ENCODE measurements around the gene ZNF133.
A peak's percentile ranks its signal among the peaks of the same experiment; 100 is the strongest.
"Not testable (repeated sequence)": the region's sequence is repeated elsewhere in the genome, so short reads cannot be mapped to it uniquely, and the experiment has no call there.

ZNF133 gene

DNA sequence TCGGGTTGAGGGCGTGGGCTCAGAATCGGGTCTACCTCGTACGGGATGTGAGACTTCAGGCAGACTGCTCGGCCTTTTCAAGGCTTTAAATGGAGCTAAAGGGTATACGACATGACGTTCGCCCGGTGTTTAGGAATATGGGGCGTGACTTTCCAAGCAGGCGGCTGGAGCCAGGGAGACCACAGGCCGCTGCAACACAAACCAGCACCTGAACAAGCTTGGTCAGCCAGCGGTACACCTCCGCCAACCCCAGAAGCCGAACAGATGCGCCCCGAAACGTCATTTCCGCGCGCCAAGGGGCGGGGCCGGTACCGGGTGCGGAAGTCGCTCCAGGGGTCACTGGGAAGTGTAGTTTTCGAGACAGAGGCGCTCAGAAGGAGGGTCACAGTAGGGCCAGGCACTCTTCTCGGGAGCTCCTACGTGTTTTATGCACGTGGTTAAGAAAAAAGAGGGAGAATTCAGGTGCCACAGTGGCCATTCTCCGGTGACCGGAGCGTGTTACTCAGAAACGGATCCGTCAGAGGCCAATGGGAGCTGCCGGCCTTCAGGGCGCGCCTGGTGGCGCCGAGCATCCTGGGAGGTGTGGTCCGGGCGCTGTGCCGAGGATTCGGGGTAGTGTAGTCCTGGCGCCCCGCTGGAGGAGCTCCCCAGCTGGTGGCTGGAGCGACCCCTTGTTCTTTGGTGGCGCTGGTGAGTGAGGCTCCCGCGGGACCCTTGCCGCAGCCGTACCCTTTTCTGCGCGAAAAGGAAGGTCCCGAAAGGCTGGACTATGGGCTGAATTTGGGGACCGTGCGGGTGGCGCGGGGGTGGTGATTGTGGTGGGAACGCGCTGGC lies at the start of gene ZNF133:
TSS of gene ZNF133 (plus strand) at position 613 of the 834 bp plus-strand sequence. CDS start 17,160 bp downstream, outside the sequence.
- DNase-seq: peak; percentile 94

- no peak for DNase-seq
Measured at GRCh38 chr20:18240997-18241396, 47.3 kb upstream of the ZNF133 start.

DNA sequence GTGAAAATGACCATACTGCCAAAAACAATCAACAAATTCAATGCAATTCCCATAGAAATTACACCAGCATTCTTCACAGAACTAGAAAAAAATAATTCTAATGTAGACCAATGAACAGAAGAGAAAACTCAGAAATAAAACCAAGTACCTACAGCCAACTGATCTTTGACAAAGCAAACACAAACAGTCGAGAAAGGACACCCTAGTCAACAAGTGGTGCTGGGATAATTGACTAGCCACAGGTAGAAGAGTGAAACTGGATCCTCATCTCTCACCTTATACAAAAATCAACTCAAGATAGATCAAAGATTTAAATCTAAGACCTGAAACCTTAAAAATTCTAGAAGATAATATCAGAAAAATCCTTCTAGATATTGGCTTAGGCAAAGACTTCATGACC lies 44.5 kb upstream of the ZNF133 start:
- no peak for DNase-seq

DNA sequence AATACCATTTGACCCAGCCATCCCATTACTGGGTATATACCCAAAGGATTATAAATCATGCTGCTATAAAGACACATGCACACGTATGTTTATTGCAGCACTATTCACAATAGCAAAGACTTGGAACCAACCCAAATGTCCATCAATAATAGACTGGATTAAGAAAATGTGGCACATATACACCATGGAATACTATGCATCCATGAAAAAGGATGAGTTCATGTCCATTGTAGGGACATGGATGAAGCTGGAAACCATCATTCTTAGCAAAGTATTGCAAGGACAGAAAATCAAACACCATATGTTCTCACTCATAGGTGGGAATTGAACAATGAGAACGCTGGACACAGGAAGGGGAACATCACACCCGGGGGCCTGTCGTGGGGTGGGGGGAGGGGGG lies 39.8 kb upstream of the ZNF133 start:
- not testable (repeated sequence) for DNase-seq

GRCh38 chr20:18250217-18250616 lies 38.1 kb upstream of the ZNF133 start:
- no peak for DNase-seq

DNA sequence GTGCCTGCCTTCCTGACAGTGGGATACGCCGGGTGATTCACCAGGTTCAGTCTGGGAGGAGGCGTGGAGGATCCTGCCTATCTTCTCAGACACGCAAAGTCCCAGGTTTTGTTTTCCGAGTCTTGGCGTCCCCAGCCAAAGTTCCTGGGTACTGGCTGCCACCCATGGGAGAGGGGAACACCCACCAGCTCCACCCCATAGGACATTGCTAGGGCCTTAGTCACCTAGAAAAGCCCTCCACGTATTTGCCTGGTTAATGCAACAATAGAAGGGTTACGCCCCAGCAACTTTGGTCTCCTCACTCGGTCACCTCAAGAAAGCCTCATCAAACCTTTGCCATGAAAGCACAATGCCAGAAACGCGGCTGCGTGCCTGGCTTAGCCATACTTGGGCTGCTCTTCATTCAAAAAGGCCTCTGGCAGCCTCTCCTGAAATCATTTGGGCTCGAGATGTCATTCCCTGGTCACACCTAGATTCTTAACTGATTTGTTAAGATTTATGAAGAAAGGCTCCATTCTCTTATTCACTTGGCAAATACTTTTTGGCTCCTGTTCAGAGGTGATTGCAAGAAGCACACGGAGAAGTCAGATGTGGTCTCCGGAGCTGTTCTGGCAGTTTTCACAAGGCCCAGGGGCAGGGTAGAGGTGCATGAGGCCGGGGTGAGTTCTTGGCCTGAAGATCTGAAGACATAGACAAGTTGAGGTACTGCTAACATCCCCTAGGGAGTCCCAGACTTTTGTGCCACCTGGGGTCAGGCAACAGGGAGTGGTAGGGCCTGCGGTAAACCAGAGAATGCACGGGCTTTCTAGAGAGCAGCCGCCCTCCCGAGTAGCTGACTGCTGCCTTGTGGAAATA lies 35.5 kb upstream of the ZNF133 start:
- no peak for DNase-seq

- no peak for DNase-seq
Measured at GRCh38 chr20:18254615-18255014, 33.7 kb upstream of the ZNF133 start.

GRCh38 chr20:18255526-18255925 lies 32.8 kb upstream of the ZNF133 start:
- DNase-seq: no peak

DNA sequence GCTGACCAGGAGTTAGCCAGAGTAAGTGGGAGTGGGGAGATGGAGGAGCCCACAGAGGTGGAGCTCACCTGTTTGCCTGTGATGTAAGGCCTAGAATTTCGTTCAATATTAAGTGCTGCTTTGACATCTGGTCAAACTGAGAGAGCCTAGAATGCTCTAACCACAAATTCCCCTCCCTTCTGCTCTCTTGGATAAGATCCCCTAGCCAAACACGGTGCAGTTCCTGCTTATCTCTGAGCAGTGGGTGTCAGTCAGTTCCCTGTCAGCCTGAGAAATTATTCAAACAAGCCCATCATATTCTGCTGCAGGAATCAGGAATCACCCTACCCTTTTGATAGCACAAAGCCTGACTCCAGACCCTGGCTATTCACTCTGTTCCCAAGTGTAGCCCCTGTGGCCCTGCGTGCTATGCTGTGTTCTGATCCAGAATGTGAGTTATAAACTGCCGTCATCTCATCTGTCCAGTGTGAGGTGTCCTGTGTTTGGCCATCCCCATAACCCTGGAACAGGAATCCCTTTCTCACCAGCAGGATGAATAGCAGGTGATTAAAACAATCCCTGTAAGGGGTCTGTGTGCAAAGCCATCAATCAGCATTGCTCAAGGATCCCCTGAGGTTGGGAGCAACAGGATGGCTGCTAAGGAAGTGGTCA lies 31.8 kb upstream of the ZNF133 start:
- no peak for DNase-seq

DNA sequence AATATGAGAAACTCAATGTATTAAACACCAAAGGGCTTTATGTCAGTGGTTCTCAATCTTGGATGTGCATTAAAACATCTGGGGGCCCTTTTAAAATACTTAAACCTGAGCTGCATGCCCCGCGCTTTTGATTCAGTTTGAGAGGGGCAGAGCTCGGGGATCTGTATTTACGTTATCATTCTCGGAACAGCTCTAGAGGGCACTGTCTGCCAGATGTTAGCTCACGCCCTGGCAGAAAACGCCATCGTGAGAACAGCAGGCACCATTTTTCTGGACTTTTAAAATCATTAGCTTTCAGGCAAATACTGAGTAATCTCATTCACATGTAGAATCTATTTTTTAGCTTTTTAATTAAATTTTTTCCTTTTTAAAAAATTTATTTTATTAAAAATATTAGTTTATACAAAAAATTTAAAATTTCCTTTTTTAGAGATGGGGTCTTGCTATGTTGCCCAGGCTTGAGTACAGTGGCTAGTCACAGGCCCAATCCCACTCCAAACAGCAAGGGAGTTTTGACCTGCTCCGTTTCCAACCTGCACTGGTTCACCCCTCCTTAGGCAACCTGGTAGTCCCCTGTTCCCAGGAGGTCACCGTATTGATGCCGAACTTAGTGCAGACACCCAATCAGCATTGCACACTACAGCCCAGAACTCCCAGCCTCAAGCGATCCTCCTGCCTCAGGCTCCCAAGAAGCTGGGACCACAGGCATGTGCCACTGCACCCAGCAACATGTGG lies 30.0 kb upstream of the ZNF133 start:
- DNase-seq: no peak

DNA sequence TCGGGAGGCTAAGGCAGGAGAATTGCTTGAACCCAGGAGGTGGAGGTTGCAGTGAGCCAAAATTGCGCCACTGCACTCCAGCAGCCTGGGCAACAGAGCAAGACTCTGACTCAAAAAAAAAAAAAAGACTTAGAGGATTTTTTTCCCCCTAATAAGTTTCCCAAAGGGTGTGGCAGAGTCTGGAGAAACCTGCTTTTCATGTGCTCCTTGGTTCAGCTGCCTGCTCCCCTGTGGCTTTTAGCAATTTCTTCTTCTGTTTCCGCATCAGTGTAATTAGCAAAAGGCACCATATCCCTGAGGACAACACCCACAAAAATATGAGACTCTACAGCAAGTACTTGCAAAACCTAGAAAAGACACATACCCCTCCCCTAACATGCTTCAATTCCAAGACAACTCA lies 28.6 kb upstream of the ZNF133 start:
- DNase-seq: no peak

- no peak for DNase-seq
Measured at GRCh38 chr20:18263723-18264122, 24.6 kb upstream of the ZNF133 start.

GRCh38 chr20:18265441-18265840 lies 22.9 kb upstream of the ZNF133 start:
- no peak for DNase-seq

DNA sequence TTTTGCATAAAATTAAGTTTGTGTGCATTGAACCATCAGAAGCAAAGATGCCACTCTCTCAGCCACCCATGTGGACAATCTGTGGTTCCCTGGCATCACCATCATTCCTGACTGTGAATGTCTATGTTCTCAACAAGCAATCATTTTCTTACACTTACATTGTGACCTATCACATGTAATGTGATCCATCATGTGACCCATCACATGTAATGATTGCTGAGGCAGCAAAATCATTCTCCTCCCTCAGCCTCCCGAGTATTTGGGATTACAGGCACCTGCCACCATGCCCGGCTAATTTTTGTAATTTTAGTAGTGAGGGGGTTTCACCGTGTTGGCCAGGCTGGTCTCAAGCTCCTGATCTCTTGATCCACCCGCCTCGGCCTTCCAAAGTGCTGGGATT lies 22.0 kb upstream of the ZNF133 start:
- DNase-seq: no peak

GRCh38 chr20:18267815-18268214 lies 20.5 kb upstream of the ZNF133 start:
- DNase-seq: no peak

DNA sequence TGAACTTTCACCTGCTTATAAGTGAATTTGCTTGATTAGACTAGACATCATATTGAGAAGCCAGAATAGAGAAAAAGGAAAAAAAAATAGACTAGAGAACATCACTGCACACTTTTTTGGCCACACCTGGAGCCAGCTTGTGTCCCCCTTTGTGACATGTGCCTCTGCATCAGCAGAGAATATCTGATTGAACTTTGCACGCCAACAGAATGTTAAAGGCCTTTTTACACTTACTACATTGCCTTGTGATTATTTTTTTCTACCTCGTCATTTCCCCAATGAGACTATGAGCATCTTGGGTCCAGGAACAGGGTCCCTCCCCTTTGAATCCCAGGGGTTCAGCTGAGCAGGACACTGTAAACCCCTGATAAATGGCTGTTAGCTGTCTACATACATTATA lies 17.2 kb upstream of the ZNF133 start:
- DNase-seq: no peak

GRCh38 chr20:18272451-18272850 lies 15.9 kb upstream of the ZNF133 start:
- DNase-seq: no peak

DNA sequence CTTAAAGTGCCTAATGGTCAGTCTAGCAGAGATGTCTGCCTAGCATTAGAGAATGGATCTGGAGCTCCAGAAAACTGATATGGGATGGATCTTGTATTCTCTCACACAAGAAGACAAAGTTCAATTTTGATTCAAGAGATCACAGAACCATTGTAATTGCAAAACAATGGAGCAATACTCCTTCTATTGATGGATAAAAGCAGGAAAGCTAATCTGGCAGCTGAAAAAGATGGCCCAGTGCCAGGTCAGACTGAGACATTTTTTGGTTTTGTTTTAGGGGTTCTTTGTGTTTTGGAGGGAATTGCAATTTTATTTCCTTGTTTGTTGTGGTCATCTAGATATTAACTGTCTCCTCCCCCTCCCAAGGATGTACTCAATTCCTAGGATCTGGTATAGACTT lies 14.6 kb upstream of the ZNF133 start:
- no peak for DNase-seq

- not testable (repeated sequence) for DNase-seq
Measured at GRCh38 chr20:18275960-18276359, 12.4 kb upstream of the ZNF133 start.

DNA sequence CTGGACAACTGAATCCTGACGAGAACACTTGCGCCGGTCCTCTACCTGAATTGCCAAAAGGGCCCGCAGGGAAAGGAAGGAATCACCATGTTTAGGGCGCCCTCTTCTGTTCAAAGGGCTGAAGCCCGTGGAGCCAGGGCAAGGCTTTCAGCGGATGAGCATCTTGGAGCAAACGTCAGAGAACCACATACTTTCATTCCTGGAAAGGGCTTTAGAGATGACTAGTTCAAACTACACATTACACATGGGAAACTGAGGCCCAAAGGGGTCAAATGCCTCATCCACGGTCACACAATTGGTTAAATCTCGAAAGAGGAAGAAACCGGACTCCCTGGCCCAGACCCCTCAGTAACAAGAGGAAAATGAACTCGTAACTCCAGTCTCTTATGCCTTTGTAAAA lies 11.5 kb upstream of the ZNF133 start:
- peak; percentile 62 for DNase-seq

GRCh38 chr20:18279242-18279641 lies 9.1 kb upstream of the ZNF133 start:
- DNase-seq: no peak

- DNase-seq: no peak
Measured at GRCh38 chr20:18284805-18285533, 3.4 kb upstream of the ZNF133 start.
